GM12874 (cell line): ENCODE results near the gene CPXM2.

Experiments
- CTCF ChIP-seq: IDR thresholded peaks from 2 replicates; pipeline ENCODE4 v1.5.1; 2011; ENCODE audit warnings: low read depth, mild to moderate bottlenecking, control low read depth, low read length, moderate library complexity; ENCODE audit not compliant: insufficient read depth

CPXM2 gene

DNA sequence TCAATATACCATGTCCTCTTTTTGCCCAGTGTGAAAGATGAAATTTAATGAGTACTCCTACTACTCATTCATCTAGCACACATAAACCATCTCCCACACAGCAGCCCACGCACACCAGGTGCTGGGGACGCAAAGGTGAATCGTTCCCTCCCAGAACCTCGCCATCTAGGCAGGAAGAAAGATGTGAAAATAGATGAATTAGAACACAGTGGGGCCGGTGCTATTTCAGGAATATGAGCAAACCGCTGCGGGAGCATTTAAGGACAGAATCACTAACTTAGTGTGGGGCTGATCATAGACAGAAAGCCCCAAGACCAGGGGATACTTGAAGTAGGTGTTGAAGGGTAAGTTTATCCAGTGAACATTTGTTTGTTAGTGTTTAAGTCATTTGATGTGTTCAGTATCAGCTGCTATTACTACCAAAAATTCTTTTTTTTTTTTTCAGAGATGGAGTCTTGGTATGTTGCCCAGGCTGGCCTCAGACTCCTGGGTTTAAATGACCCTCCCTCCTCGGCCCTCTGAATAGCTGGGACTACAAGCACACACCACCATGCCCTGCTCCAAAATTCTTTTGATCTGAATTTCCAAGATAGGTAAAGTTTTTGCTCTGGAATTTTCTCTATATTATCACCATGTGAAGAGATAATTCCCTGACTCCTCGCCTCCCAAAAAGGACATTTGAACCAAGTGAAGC is 48.8 kb downstream of the CPXM2 start:
- no peak for TF ChIP-seq CTCF

GRCh38 chr10:123841560-123841959 is 50.0 kb downstream of the CPXM2 start:
- TF ChIP-seq CTCF, result no peak

- TF ChIP-seq CTCF, result no peak
These were observed 50.5 kb downstream of the CPXM2 start for GRCh38 chr10:123841115-123841514.

DNA sequence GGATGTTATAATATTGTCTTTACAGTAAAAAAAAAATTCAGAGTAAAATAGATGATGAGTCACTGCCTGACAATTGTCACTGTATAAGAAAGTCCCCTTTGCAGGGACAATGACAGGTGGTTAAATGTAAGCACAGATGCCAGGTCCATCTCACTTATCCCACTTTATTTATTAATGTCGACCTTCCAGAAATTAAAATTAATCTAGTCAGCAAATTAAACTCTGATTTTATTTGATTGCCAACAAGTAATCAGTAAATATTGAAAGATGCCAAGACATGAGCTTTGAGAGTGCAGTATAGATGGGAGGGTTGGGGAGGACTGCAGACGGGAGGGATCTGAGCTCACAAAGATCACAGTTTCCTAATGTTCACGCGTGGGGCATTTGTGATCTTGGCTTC is 50.9 kb downstream of the CPXM2 start:
- no peak for TF ChIP-seq CTCF

- TF ChIP-seq CTCF, result no peak
These were observed 52.9 kb downstream of the CPXM2 start for GRCh38 chr10:123838596-123839310.

GRCh38 chr10:123837756-123838155 is 53.9 kb downstream of the CPXM2 start:
- no peak for TF ChIP-seq CTCF

GRCh38 chr10:123836418-123837145 is 55.0 kb downstream of the CPXM2 start:
- no peak for TF ChIP-seq CTCF
